ENCODE measurements around the gene PTPN6.
A peak's percentile ranks its signal among the peaks of the same experiment; 100 is the strongest.

Gene PTPN6

DNA sequence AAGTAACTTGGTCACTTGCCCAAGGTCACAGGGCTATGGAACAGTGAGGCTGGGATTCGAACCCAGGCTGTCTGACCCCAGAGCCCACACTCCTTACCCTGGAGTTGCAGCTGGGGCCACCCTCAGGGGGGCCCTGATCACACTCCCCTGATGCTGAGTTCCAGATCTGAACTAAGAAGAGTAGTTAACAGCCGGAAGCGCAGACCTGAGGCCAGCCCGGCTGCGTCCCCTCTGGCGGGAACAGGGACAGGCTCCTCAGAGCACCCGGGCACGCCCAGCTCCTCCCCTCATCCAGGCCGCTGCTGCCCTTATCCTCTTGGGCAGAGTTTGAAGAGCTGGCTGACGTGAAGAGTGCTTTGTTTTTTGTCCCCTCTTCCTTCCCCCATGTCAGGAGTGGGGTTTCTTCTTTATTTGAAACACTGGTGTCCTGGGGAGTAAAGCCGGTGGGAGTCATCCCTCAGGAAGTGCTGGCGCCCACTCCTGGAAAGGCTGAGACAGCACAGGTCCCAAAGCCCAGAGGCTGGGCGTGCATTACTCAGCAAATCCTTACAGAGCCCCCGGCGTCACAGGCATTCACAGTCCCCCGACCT, 10.6 kb downstream of the PTPN6 start:
- peak overlapping the region; percentile 97 for H3K27ac ChIP-seq (ENCODE audit: low read depth, low read length)
- H3K27me3 ChIP-seq (ENCODE audit: control insufficient read depth in 1 of 2, insufficient read depth in 2 of 2, low read length in 2 of 2) = no peaks in the 10 kb centered on the region
- H3K36me3 ChIP-seq (ENCODE audit: control insufficient read depth in 1 of 2, insufficient read depth in 2 of 2, low read length in 2 of 2) = peaks cover 17 to 38% of the 10 kb centered on the region in 2 donors
- H3K9me3 ChIP-seq (ENCODE audit: control insufficient read depth in 1 of 2, low read length in 2 of 2) = no peaks in the 10 kb centered on the region
- H3K9ac ChIP-seq (ENCODE audit: low read depth in 1 of 2, low read length in 2 of 2) = peak overlapping the region; percentile 96 to 97
- peak overlapping the region; percentile 82 to 85 for H3K4me3 ChIP-seq (ENCODE audit: low read depth in 1 of 2, low read length in 2 of 2)
- H3K4me1 ChIP-seq (ENCODE audit: control insufficient read depth in 1 of 2, insufficient read depth in 2 of 2, low read length in 2 of 2) = peaks cover 67 to 86% of the 10 kb centered on the region in 2 donors

DNA sequence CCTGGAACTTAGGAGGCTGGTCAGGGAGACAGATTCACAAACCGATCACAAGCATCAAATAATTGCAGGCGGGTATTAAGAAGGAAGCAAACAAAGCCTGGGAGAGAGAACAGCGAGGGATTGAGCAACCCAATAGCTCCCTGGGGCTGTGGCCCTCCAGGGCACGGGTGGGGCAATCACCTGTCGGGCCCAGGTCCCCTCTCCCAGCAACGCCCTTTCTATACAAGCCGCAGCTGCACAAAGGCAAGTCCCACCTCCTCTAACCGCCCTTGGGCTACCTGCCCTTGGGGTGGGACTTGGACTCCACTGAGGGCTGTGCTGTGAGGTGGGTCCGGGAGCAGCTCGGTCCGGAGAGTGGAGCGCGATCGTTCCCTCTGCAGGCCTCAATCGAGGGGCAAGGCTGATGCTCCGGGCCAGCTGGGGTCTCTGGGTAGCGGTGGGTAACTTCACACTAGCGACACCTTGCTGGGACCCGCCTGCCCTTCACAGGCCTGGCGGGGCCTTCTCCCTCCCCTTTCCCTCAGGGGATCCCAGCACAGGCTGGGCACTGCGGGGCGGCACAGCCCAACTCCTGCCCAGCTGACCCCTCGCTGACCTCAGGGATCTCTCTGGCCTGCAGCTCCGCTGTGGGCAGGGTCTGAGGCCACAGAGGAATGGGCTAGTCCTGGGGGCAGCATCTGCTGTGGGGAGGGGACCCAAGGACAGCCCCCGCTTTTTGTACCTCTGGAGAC, 11.3 kb downstream of the PTPN6 start:
- Histone ChIP-seq H3K9ac (ENCODE audit: low read depth in 1 of 2, low read length in 2 of 2) (peak overlapping the region; percentile 96 to 97), H3K9me3 (ENCODE audit: control insufficient read depth in 1 of 2, low read length in 2 of 2) (no peaks in the 10 kb centered on the region), H3K4me3 (ENCODE audit: low read depth in 1 of 2, low read length in 2 of 2) (peak overlapping the region; percentile 82 to 85), H3K36me3 (ENCODE audit: control insufficient read depth in 1 of 2, insufficient read depth in 2 of 2, low read length in 2 of 2) (peaks cover 16 to 38% of the 10 kb centered on the region in 2 donors), H3K4me1 (ENCODE audit: control insufficient read depth in 1 of 2, insufficient read depth in 2 of 2, low read length in 2 of 2) (peaks cover 63 to 86% of the 10 kb centered on the region in 2 donors), H3K27me3 (ENCODE audit: control insufficient read depth in 1 of 2, insufficient read depth in 2 of 2, low read length in 2 of 2) (no peaks in the 10 kb centered on the region), H3K27ac (ENCODE audit: low read depth, low read length) (peak overlapping the region; percentile 97)

DNA sequence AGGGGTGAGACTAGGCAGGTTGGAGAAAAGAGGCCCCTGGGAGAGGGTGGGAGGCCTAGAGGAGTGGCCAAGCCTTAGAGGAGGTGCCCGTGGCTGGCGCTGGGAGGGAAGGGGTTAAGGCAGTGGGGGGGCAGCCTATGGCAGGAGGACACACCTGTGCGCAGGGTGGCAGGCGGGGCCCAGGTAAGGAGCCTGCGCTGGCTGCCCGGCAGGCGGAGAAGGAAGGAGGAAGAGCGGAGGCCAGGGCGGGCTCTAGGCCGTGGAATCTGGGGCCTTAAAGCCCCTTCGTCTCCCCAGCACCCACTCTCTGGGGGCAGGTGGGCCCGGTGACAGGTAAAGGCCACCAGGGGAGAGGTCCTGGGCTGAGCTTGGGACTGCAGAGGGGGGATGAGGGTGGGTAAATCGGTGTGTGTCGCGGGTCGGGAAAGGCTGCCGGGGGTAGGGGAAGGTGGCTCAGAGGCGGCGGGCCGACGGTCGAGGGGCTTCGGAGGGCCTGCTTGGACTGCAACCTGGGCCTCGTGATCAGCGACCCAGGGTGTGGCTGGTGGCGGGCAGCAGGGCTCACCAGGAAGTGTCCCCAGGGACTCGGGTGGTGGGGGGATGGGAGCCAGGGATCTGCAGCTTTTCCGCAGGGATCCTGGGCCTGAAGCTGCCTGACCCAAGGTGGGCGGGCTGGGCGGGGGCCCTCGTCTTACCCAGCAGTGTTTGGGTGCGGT, 12.0 kb downstream of the PTPN6 start:
- Histone ChIP-seq H3K9me3 (ENCODE audit: control insufficient read depth in 1 of 2, low read length in 2 of 2) (no peaks in the 10 kb centered on the region), H3K36me3 (ENCODE audit: control insufficient read depth in 1 of 2, insufficient read depth in 2 of 2, low read length in 2 of 2) (peaks cover 24 to 45% of the 10 kb centered on the region in 2 donors), H3K4me1 (ENCODE audit: control insufficient read depth in 1 of 2, insufficient read depth in 2 of 2, low read length in 2 of 2) (peaks cover 63 to 86% of the 10 kb centered on the region in 2 donors), H3K27ac (ENCODE audit: low read depth, low read length) (peak overlapping the region; percentile 97), H3K4me3 (ENCODE audit: low read depth in 1 of 2, low read length in 2 of 2) (peak overlapping the region; percentile 82 to 85), H3K27me3 (ENCODE audit: control insufficient read depth in 1 of 2, insufficient read depth in 2 of 2, low read length in 2 of 2) (no peaks in the 10 kb centered on the region), H3K9ac (ENCODE audit: low read depth in 1 of 2, low read length in 2 of 2) (peak overlapping the region; percentile 96 to 97)

DNA sequence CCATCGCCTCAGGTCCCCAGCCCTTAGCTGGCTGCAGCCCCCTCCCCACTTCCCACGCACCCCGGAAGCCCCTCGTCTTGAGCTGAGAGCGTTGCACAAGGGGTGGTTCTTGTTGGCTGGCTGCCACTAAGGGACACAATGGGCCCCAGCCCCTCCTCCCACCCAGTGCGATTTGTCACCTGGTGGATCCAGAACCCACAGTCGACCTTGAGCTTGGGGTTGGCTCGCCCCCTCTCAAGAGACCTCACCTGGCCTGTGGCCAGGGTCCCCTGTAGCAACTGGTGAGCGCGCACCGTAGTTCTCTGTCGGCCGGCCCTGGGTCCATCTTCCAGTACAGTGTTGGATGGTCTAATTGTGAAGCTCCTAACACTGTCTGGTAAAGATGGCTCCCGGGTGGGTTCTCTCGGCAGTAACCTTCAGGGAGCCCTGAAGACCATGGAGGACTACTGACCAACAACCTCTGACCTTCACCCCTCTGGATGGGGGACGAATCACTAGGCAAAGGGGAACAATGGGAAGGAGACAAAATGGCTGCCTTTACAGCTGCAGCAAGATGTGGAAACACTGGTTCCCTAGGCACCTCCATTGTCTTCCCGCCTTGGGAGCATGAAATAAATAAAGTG, 12.7 kb downstream of the PTPN6 start:
- peak overlapping the region; percentile 82 to 85 for H3K4me3 ChIP-seq (ENCODE audit: low read depth in 1 of 2, low read length in 2 of 2)
- H3K9me3 ChIP-seq (ENCODE audit: control insufficient read depth in 1 of 2, low read length in 2 of 2) = no peaks in the 10 kb centered on the region
- H3K27ac ChIP-seq (ENCODE audit: low read depth, low read length) = peak overlapping the region; percentile 83
- peak overlapping the region; percentile 96 to 97 for H3K9ac ChIP-seq (ENCODE audit: low read depth in 1 of 2, low read length in 2 of 2)
- H3K4me1 ChIP-seq (ENCODE audit: control insufficient read depth in 1 of 2, insufficient read depth in 2 of 2, low read length in 2 of 2) = peaks cover 64 to 86% of the 10 kb centered on the region in 2 donors
- no peaks in the 10 kb centered on the region for H3K27me3 ChIP-seq (ENCODE audit: control insufficient read depth in 1 of 2, insufficient read depth in 2 of 2, low read length in 2 of 2)
- peaks cover 28 to 49% of the 10 kb centered on the region in 2 donors for H3K36me3 ChIP-seq (ENCODE audit: control insufficient read depth in 1 of 2, insufficient read depth in 2 of 2, low read length in 2 of 2)

DNA sequence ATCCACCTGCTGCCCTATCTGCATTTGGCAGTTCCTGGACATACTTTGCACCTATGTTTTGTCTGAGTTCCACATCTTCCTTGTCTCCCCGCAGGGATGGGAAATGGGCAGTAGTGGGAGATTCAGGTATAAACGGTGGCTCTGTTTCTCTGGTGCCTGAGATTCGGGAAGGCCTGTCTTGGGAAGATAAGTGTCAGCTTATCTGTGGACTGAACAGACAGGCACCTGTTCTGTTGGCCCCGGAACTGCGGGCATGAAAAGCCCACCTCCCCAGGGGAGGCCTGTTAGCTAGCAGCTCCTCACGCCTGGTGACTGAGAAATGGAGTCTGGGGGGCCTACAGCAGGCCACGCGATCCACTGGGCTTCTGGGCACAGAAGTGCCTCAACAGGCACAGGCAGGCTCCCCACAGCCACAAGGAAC, 13.5 kb downstream of the PTPN6 start:
- no peaks in the 10 kb centered on the region for H3K9me3 ChIP-seq (ENCODE audit: control insufficient read depth in 1 of 2, low read length in 2 of 2)
- H3K27ac ChIP-seq (ENCODE audit: low read depth, low read length) = peak overlapping the region; percentile 83
- peaks cover 28 to 51% of the 10 kb centered on the region in 2 donors for H3K36me3 ChIP-seq (ENCODE audit: control insufficient read depth in 1 of 2, insufficient read depth in 2 of 2, low read length in 2 of 2)
- H3K4me3 ChIP-seq (ENCODE audit: low read depth in 1 of 2, low read length in 2 of 2) = peak overlapping the region; percentile 82 to 85
- H3K9ac ChIP-seq (ENCODE audit: low read depth in 1 of 2, low read length in 2 of 2) = peak overlapping the region; percentile 96 to 97
- no peaks in the 10 kb centered on the region for H3K27me3 ChIP-seq (ENCODE audit: control insufficient read depth in 1 of 2, insufficient read depth in 2 of 2, low read length in 2 of 2)
- peaks cover 70 to 87% of the 10 kb centered on the region in 2 donors for H3K4me1 ChIP-seq (ENCODE audit: control insufficient read depth in 1 of 2, insufficient read depth in 2 of 2, low read length in 2 of 2)

DNA sequence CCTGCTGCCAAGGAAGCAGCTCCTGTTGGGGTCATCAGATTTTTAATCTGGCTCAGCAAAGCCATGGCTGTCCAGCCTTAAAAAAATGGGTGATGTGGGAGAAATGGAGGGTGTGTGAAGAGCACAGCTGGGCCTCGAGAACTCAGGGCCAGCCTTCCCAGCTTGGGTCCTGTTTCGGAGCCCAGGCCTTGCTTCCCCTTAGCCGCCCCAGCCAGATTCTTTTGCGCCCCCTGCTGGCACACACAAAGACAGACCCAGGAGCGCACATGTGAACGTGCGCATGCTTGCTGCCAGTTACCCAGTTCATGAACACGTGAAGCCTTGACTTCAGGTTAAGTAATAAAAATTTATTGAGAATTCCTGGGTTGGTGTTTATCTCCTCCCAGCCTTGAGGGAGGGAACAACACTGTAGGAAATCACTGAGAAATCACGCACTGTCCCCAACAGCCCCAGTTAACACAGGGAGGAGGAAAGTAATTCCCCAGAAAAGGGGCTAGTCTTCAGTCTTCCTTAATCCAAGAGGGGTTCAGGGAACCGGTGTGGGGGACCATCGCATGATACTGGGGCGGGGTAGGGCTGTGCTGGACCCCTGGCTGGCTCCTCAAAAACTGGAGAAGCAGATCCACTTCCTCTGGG, 14.0 kb downstream of the PTPN6 start:
- Histone ChIP-seq H3K4me3 (ENCODE audit: low read depth in 1 of 2, low read length in 2 of 2) (peak overlapping the region; percentile 82 to 85), H3K36me3 (ENCODE audit: control insufficient read depth in 1 of 2, insufficient read depth in 2 of 2, low read length in 2 of 2) (peaks cover 28 to 48% of the 10 kb centered on the region in 2 donors), H3K4me1 (ENCODE audit: control insufficient read depth in 1 of 2, insufficient read depth in 2 of 2, low read length in 2 of 2) (peaks cover 67 to 87% of the 10 kb centered on the region in 2 donors), H3K27ac (ENCODE audit: low read depth, low read length) (peak overlapping the region; percentile 83), H3K27me3 (ENCODE audit: control insufficient read depth in 1 of 2, insufficient read depth in 2 of 2, low read length in 2 of 2) (no peaks in the 10 kb centered on the region), H3K9ac (ENCODE audit: low read depth in 1 of 2, low read length in 2 of 2) (peak overlapping the region; percentile 96 to 97), H3K9me3 (ENCODE audit: control insufficient read depth in 1 of 2, low read length in 2 of 2) (no peaks in the 10 kb centered on the region)

DNA sequence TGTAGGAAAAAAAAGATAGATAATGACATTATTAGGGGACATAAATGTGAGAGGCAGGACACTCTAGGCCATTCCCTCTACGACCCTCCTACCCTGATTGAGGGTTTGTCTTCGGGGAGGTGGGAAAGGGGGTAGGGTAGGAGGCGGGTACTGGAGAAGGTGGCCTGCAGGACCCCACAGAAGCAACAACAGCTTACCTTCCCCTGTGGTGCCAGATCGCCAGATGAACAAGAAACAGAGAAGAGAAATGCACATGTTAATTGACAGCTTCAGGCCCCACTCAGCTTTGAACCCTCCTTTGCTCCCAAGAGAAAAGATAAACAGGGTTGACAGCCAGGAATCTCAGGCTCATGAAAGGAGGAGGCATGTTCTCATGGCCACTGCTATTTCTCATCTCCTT, 14.6 kb downstream of the PTPN6 start:
- no peaks in the 10 kb centered on the region for H3K9me3 ChIP-seq (ENCODE audit: control insufficient read depth in 1 of 2, low read length in 2 of 2)
- peaks cover 28 to 45% of the 10 kb centered on the region in 2 donors for H3K36me3 ChIP-seq (ENCODE audit: control insufficient read depth in 1 of 2, insufficient read depth in 2 of 2, low read length in 2 of 2)
- peak overlapping the region; percentile 9 to 30 for H3K9ac ChIP-seq (ENCODE audit: low read depth in 1 of 2, low read length in 2 of 2)
- H3K27me3 ChIP-seq (ENCODE audit: control insufficient read depth in 1 of 2, insufficient read depth in 2 of 2, low read length in 2 of 2) = no peaks in the 10 kb centered on the region
- H3K27ac ChIP-seq (ENCODE audit: low read depth, low read length) = no peak overlapping the region
- peaks cover 61 to 82% of the 10 kb centered on the region in 2 donors for H3K4me1 ChIP-seq (ENCODE audit: control insufficient read depth in 1 of 2, insufficient read depth in 2 of 2, low read length in 2 of 2)
- H3K4me3 ChIP-seq (ENCODE audit: low read depth in 1 of 2, low read length in 2 of 2) = peak overlapping the region; percentile 25 to 85

DNA sequence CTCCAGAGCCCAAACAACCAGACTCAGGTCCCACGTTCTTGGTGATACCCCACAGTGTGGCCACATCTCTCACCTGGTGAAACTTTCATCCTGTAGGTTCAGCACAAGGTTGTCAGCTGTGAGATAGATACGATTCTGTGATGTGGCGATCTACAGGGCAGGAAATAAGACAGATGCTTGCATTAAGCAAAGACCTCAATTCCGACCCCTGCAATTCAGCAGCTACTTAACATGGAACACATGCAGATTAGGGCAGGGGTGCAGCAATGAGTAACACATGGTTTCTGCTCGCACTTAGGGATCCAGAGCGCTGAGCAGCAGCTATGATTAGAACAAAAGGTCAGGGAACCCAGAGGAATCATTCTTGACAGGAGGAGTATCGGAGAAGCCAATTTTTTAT, 15.2 kb downstream of the PTPN6 start:
- Histone ChIP-seq H3K4me3 (ENCODE audit: low read depth in 1 of 2, low read length in 2 of 2) (no peak overlapping the region), H3K4me1 (ENCODE audit: control insufficient read depth in 1 of 2, insufficient read depth in 2 of 2, low read length in 2 of 2) (peaks cover 55 to 76% of the 10 kb centered on the region in 2 donors), H3K27me3 (ENCODE audit: control insufficient read depth in 1 of 2, insufficient read depth in 2 of 2, low read length in 2 of 2) (no peaks in the 10 kb centered on the region), H3K27ac (ENCODE audit: low read depth, low read length) (no peak overlapping the region), H3K36me3 (ENCODE audit: control insufficient read depth in 1 of 2, insufficient read depth in 2 of 2, low read length in 2 of 2) (peaks cover 28 to 45% of the 10 kb centered on the region in 2 donors), H3K9ac (ENCODE audit: low read depth in 1 of 2, low read length in 2 of 2) (no peak overlapping the region), H3K9me3 (ENCODE audit: control insufficient read depth in 1 of 2, low read length in 2 of 2) (no peaks in the 10 kb centered on the region)

DNA sequence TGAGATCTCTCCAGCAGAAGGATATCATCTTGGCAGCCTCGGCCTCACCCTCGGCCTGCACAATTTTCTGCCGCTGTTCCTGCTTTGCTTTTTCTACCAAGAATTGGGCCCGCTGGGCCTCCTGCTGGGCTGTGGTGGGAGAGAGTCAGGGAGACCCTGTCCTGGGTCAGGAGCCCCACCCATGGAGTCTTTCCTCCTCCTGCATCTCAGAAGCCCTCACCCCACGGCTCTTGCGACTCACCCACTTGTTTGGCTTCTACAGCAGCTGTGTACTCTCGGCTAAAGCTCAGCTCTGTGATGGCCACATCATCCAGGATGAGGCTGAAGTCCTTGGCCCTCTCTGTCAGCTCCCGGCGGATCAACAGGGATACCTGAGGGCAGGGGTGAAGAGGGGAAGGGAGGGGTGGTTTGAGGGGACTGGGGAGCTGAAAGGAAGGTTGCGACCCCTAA, 16.5 kb downstream of the PTPN6 start:
- Histone ChIP-seq H3K27ac (ENCODE audit: low read depth, low read length) (no peak overlapping the region), H3K4me3 (ENCODE audit: low read depth in 1 of 2, low read length in 2 of 2) (no peak overlapping the region), H3K9ac (ENCODE audit: low read depth in 1 of 2, low read length in 2 of 2) (peak overlapping the region; percentile 54 to 94), H3K36me3 (ENCODE audit: control insufficient read depth in 1 of 2, insufficient read depth in 2 of 2, low read length in 2 of 2) (peaks cover 28 to 45% of the 10 kb centered on the region in 2 donors), H3K4me1 (ENCODE audit: control insufficient read depth in 1 of 2, insufficient read depth in 2 of 2, low read length in 2 of 2) (peaks cover 50 to 72% of the 10 kb centered on the region in 2 donors), H3K27me3 (ENCODE audit: control insufficient read depth in 1 of 2, insufficient read depth in 2 of 2, low read length in 2 of 2) (no peaks in the 10 kb centered on the region), H3K9me3 (ENCODE audit: control insufficient read depth in 1 of 2, low read length in 2 of 2) (no peaks in the 10 kb centered on the region)

Measured in duodenal mucosa (tissue), 2 donors.